ENCODE results near the gene TTC17.

The TTC17 gene

DNA sequence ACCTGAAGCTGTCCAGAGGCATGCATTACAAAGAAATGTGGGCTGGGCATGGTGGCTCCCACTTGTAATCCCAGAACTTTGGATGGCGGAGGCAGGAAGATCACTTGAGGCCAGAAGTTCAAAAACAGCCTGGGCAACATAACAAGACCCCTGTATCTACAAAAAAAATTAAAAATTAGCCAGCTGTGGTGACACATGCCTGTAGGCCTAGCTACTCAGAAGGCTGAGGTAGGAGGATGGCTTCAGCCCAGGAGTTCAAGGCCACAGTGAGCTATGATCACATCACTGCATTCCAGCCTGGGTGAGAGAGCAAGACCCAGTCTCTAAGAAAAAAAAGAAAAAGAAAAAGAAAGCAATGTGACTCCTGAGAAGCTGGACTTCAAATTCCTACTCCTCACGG is 183.3 kb downstream of the TTC17 start:
- no peak overlapping the region for H3K4me3 ChIP-seq (ENCODE audit: low read depth, low read length)
- TF ChIP-seq, protein P1, sequence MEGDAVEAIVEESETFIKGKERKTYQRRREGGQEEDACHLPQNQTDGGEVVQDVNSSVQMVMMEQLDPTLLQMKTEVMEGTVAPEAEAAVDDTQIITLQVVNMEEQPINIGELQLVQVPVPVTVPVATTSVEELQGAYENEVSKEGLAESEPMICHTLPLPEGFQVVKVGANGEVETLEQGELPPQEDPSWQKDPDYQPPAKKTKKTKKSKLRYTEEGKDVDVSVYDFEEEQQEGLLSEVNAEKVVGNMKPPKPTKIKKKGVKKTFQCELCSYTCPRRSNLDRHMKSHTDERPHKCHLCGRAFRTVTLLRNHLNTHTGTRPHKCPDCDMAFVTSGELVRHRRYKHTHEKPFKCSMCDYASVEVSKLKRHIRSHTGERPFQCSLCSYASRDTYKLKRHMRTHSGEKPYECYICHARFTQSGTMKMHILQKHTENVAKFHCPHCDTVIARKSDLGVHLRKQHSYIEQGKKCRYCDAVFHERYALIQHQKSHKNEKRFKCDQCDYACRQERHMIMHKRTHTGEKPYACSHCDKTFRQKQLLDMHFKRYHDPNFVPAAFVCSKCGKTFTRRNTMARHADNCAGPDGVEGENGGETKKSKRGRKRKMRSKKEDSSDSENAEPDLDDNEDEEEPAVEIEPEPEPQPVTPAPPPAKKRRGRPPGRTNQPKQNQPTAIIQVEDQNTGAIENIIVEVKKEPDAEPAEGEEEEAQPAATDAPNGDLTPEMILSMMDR (IDR thresholded peaks at IDR 0.05; ENCODE audit: control insufficient read depth, extremely low read depth, insufficient read depth) = no peak
- no peak for DNase-seq (ENCODE audit: low read depth)

DNA sequence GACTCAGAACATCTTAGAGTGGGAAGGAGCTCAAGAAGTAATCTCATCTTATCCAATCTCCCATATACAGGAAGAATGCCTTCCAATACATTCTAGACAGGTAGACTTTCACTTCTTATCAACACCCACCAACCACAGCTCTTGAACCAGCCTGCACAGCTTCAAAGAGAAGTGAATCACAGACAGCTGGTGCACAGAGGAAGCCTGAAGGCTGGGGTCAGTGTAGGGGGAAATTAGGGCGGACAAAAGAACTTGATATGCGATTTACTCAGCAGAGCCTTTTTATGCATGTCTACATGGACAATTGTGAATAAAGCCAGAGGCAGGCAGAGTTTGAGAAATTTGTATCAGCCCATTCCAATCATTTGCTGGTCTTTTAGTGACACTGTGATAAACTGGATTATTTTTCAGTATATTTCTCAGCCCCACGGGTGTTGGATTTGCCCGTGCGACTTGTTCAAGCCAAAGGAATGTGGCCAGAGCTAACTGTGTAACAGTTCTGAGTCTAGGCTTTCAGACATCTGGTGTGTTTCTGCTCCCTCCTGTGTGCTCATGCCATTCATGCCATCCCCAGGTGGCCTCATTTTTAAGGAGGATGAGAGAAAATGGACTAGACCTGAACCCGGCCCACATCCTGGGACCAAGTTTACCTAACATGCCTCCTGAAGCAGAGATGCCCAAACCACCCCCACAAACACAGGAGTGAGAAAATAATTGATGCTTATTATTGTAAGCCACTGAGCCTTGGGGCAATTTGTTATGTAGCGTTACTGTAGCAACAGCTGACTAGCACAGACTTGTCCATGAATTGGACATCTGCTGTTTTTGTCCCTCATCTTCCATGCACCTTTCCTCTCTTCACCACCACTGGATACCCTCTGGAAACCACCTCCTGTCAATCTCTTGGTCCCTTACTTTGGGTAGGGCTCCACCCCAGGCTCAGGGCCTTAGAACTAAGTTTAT is 184.3 kb downstream of the TTC17 start:
- no peak overlapping the region for H3K4me3 ChIP-seq (ENCODE audit: low read depth, low read length)
- TF ChIP-seq, protein P1 (IDR thresholded peaks at IDR 0.05; ENCODE audit: control insufficient read depth, extremely low read depth, insufficient read depth) = no peak
- no peak for DNase-seq (ENCODE audit: low read depth)

Measured in LNCaP clone FGC (cell line).